K562 (cell line): ENCODE data around the gene P2RX1. TPM values are rescaled to one million over a fixed set of nuclear protein-coding genes. Genes with fewer than 3 reads are reported as not detected.
A peak's percentile ranks its signal among the peaks of the same experiment; 100 is the strongest.

ENCODE experiments used
- BRD4 ChIP-seq: fragments of 200-600 bp; sonication (generic); IDR thresholded peaks from 2 replicates; pipeline ENCODE4 v1.6.1; 2017; ENCODE audit warnings: inconsistent platforms
- CEBPB ChIP-seq: fragments of 450-650 bp; IDR thresholded peaks from 2 replicates; pipeline ENCODE4 v1.6.1; 2016; ENCODE audit warnings: missing genetic modification characterization, missing compliant biosample characterization
- CXXC5 ChIP-seq: fragments of 250-450 bp; sonication (Bioruptor Pico); IDR thresholded peaks from 2 replicates; pipeline ENCODE4 v1.8.0; 2022; ENCODE audit warnings: inconsistent platforms, mild to moderate bottlenecking, moderate library complexity
- KDM2B ChIP-seq: fragments of 250-450 bp; sonication (Bioruptor Pico); IDR thresholded peaks from 2 replicates; pipeline ENCODE4 v1.8.0; 2021; ENCODE audit warnings: mild to moderate bottlenecking, moderate library complexity
- MTA2 ChIP-seq: fragments of 450-650 bp; IDR thresholded peaks from 2 replicates; pipeline ENCODE4 v1.6.1; 2016; ENCODE audit warnings: low read depth
- NKRF ChIP-seq: fragments of 450-650 bp; IDR thresholded peaks from 2 replicates; pipeline ENCODE4 v1.6.1; 2016; ENCODE audit warnings: borderline replicate concordance
- RBM14 ChIP-seq: fragments of 200-400 bp; formaldehyde crosslinking; IDR thresholded peaks from 2 replicates; pipeline ENCODE4 v1.6.1; 2018; ENCODE audit warnings: low read depth, mild to moderate bottlenecking, low read length, moderate library complexity, borderline replicate concordance; ENCODE audit not compliant: insufficient read depth
- RBM15 ChIP-seq: fragments of 200-400 bp; formaldehyde crosslinking; IDR thresholded peaks from 2 replicates; pipeline ENCODE4 v1.6.1; 2018; ENCODE audit warnings: mild to moderate bottlenecking, low read length, moderate library complexity; ENCODE audit not compliant: insufficient read depth
- RBM39 ChIP-seq: fragments of 200-400 bp; formaldehyde crosslinking; optimal IDR thresholded peaks from 2 replicates; pipeline ENCODE3; 2018; ENCODE audit warnings: low read depth, low read length
- SMARCC2 ChIP-seq: fragments of 450-650 bp; IDR thresholded peaks from 2 replicates; pipeline ENCODE4 v1.6.1; 2017; ENCODE audit warnings: antibody characterized with exemption, moderate library complexity, mild to moderate bottlenecking, low read depth
- STAG1 ChIP-seq: sonication (generic); formaldehyde crosslinking; IDR thresholded peaks from 2 replicates; pipeline ENCODE4 v1.5.0; 2020; ENCODE audit warnings: missing genetic modification reagents, borderline replicate concordance
- STAT6 ChIP-seq: sonication (generic); formaldehyde crosslinking; IDR thresholded peaks from 2 replicates; pipeline ENCODE4 v1.8.1; 2023; ENCODE audit warnings: mild to moderate bottlenecking, missing genetic modification reagents
- ZNF175 ChIP-seq: fragments of 200-800 bp; sonication (Bioruptor generic); IDR thresholded peaks from 2 replicates; pipeline ENCODE4 v1.6.1; 2016; ENCODE audit warnings: low read depth, mild to moderate bottlenecking, missing genetic modification characterization, missing compliant biosample characterization
- ZNF23 ChIP-seq: fragments of 250-450 bp; sonication (Bioruptor Pico); IDR thresholded peaks from 2 replicates; pipeline ENCODE4 v1.4.0; 2020; ENCODE audit warnings: mild to moderate bottlenecking
- ZNF408 ChIP-seq: fragments of 250-450 bp; sonication (Bioruptor Pico); IDR thresholded peaks from 2 replicates; pipeline ENCODE4 v1.4.0; 2020; ENCODE audit warnings: low read depth, mild to moderate bottlenecking, moderate library complexity
- ZNF507 ChIP-seq: conservative IDR thresholded peaks from 2 replicates; pipeline ENCODE4 v1.6.1; 2017; ENCODE audit warnings: missing genetic modification characterization, missing compliant biosample characterization
- polyA plus RNA-seq, 8 experiments: library from polyadenylated mRNA; depleted of rRNA in 4 of 8; stranded (reverse) in 5 of 8; unstranded in 3 of 8; fragments of >200 nt; fragmentation: Nextera tagmentation in 2 of 8; fragmentation: Illumina TruSeq in 1 of 8; extraction: Ambion mirVana in 2 of 8; extraction: Trizol in 1 of 8; gene quantifications; 2 replicates each; pipeline versions ENCODE4 v1.2.1 to v1.2.3, GENCODE V29; 2011 to 2014; ENCODE audit warnings: inconsistent platforms in 1 of 8, missing spikeins in 1 of 8
- total RNA-seq, 7 experiments: library from RNA; depleted of rRNA in 6 of 7; stranded (reverse); fragments of >200 nt in 6 of 7; fragmentation: Illumina TruSeq in 2 of 7; extraction: Trizol in 2 of 7; gene quantifications; 2 replicates each; pipeline versions ENCODE4 v1.2.1 to v1.2.3, GENCODE V29; 2011 to 2021; ENCODE audit warnings: low replicate concordance in 1 of 7
- TF ChIP-seq, protein P1 (sequence below): fragments of 250-450 bp; sonication (Bioruptor Pico); IDR thresholded peaks from 2 replicates; pipeline ENCODE4 v1.8.0; 2022; ENCODE audit warnings: inconsistent platforms, mild to moderate bottlenecking, moderate library complexity, borderline replicate concordance
- TF ChIP-seq, protein P2 (sequence below): fragments of 200-400 bp; formaldehyde crosslinking; IDR thresholded peaks from 2 replicates; pipeline ENCODE4 v1.6.1; 2017; ENCODE audit warnings: mild to moderate bottlenecking, low read depth, low read length, moderate library complexity

Gene P2RX1
- total and polyA plus RNA-seq, 9 of the 15 experiments (the other 6 are each of a cell fraction or from before 2014, with no cell fraction given) = 0.27 to 20.3 (median 10.3) TPM

GRCh38 chr17:3892095-3892998 lies 23.9 kb downstream of the P2RX1 start (continued):
- TF ChIP-seq, protein P1, sequence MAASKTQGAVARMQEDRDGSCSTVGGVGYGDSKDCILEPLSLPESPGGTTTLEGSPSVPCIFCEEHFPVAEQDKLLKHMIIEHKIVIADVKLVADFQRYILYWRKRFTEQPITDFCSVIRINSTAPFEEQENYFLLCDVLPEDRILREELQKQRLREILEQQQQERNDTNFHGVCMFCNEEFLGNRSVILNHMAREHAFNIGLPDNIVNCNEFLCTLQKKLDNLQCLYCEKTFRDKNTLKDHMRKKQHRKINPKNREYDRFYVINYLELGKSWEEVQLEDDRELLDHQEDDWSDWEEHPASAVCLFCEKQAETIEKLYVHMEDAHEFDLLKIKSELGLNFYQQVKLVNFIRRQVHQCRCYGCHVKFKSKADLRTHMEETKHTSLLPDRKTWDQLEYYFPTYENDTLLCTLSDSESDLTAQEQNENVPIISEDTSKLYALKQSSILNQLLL (CRISPR knock-in tag) = no peak
- TF ChIP-seq RBM15 (no peak), CEBPB (tag) (no peak), ZNF507 (tag) (no peak), ZNF23 (CRISPR knock-in tag) (no peak), RBM14 (no peak), KDM2B (CRISPR knock-in tag) (no peak; the same call in 1 of the 2 replicates), NKRF (peak; percentile 56; the same call in 1 of the 2 replicates), ZNF175 (CRISPR knock-in tag) (no peak), CXXC5 (CRISPR knock-in tag) (peak; percentile 59), MTA2 (no peak), BRD4 (no peak), RBM39 (no peak), ZNF408 (CRISPR knock-in tag) (no peak), STAT6 (CRISPR knock-in tag) (no peak), STAG1 (CRISPR knock-in tag) (no peak), SMARCC2 (no peak)
- TF ChIP-seq, protein P2, sequence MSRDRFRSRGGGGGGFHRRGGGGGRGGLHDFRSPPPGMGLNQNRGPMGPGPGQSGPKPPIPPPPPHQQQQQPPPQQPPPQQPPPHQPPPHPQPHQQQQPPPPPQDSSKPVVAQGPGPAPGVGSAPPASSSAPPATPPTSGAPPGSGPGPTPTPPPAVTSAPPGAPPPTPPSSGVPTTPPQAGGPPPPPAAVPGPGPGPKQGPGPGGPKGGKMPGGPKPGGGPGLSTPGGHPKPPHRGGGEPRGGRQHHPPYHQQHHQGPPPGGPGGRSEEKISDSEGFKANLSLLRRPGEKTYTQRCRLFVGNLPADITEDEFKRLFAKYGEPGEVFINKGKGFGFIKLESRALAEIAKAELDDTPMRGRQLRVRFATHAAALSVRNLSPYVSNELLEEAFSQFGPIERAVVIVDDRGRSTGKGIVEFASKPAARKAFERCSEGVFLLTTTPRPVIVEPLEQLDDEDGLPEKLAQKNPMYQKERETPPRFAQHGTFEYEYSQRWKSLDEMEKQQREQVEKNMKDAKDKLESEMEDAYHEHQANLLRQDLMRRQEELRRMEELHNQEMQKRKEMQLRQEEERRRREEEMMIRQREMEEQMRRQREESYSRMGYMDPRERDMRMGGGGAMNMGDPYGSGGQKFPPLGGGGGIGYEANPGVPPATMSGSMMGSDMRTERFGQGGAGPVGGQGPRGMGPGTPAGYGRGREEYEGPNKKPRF = no peak
